ENCODE data around the gene SERGEF. TPM values are rescaled to one million over a fixed set of nuclear protein-coding genes. Genes with fewer than 3 reads are reported as not detected.

The SERGEF gene
- total RNA-seq, 4 donors from 2014 or later: 18.9 to 23.9 (median 20.6) TPM

DNA sequence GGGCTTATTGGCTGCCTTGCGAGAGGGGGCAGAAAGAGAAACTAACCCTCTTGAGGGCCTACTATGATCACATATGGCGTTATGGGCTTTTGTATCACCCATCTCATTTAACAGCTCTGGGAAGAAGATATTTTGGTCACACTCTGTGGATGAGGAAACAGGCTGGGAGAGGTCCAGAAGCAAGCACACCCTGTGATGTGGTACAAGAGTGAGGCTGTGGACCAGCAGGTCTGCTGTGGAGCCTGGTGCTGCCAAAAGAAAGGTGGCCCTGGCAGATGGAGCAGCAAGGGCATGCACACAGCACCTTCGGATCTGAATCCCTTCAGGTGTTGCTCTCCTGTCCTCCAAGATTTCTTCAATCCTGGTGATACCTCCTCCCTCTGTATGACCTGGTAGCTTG, 214.1 kb downstream of the SERGEF start:
- no peak for DNase-seq (ENCODE audit: low spot score)
- ATAC-seq (ENCODE audit: low FRiP score): no peak
- TF ChIP-seq, protein P1, sequence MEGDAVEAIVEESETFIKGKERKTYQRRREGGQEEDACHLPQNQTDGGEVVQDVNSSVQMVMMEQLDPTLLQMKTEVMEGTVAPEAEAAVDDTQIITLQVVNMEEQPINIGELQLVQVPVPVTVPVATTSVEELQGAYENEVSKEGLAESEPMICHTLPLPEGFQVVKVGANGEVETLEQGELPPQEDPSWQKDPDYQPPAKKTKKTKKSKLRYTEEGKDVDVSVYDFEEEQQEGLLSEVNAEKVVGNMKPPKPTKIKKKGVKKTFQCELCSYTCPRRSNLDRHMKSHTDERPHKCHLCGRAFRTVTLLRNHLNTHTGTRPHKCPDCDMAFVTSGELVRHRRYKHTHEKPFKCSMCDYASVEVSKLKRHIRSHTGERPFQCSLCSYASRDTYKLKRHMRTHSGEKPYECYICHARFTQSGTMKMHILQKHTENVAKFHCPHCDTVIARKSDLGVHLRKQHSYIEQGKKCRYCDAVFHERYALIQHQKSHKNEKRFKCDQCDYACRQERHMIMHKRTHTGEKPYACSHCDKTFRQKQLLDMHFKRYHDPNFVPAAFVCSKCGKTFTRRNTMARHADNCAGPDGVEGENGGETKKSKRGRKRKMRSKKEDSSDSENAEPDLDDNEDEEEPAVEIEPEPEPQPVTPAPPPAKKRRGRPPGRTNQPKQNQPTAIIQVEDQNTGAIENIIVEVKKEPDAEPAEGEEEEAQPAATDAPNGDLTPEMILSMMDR (IDR thresholded peaks at IDR 0.05): no peak

DNA sequence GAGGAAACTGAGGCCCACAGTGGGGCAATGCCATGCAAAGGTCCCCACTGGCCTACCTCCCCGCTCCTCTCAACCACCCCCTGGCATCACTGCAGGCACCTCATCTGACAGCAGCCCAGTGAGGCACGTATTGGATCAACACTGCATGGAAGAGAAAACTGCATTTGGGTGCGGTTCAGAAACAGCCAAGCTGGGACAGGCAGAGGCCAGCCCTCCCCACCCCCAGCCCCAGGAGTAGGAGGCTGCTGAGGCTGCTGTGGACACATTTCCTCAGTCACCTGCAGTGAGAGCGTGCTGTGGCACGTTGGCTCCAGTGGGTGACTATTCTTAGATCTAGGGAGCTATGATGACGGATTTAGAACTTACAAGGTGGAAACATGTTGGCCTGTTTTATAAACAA, 214.6 kb downstream of the SERGEF start:
- no peak for DNase-seq (ENCODE audit: low spot score)
- TF ChIP-seq, protein P1 (IDR thresholded peaks at IDR 0.05): no peak
- no peak for ATAC-seq (ENCODE audit: low FRiP score)

- TF ChIP-seq, protein P1 (IDR thresholded peaks at IDR 0.05): no peak
- ATAC-seq (ENCODE audit: low FRiP score) (no peak), DNase-seq (ENCODE audit: low spot score) (no peak)
Measured at GRCh38 chr11:17796154-17796553, 216.7 kb downstream of the SERGEF start.

GRCh38 chr11:17794981-17795380, 217.9 kb downstream of the SERGEF start:
- no peak for ATAC-seq (ENCODE audit: low FRiP score)
- no peak for DNase-seq (ENCODE audit: low spot score)
- TF ChIP-seq, protein P1 (IDR thresholded peaks at IDR 0.05): no peak

DNA sequence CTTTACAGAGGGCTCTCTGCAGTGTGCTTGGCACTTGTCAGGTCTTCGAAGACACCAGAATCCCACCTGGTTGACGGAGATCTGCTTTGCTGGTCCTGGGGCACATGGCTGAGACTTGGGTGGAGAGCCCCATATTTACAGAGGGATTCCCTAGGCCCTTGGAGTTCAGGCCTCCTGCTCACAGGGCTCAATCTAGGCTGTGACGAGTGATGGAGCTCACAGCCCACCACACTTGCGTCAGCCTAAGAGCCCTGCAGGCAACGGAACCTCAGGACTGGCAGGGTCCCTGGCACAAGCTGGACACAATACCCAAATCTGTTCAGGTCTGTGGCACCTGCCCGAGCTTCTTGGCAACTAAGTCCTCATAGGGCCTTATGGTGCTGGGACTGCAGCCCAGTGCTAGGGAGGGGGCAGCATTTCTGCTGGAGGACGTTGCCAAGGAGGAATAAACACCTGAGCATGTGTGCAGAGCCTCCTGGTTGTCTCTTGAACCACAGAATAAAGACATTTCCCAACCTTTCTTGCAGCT, 219.1 kb downstream of the SERGEF start:
- DNase-seq (ENCODE audit: low spot score) (no peak), ATAC-seq (ENCODE audit: low FRiP score) (no peak)
- TF ChIP-seq, protein P1 (IDR thresholded peaks at IDR 0.05): no peak

GRCh38 chr11:17792161-17792560, 220.7 kb downstream of the SERGEF start:
- TF ChIP-seq, protein P1 (IDR thresholded peaks at IDR 0.05): no peak
- no peak for ATAC-seq (ENCODE audit: low FRiP score)
- no peak for DNase-seq (ENCODE audit: low spot score)

DNA sequence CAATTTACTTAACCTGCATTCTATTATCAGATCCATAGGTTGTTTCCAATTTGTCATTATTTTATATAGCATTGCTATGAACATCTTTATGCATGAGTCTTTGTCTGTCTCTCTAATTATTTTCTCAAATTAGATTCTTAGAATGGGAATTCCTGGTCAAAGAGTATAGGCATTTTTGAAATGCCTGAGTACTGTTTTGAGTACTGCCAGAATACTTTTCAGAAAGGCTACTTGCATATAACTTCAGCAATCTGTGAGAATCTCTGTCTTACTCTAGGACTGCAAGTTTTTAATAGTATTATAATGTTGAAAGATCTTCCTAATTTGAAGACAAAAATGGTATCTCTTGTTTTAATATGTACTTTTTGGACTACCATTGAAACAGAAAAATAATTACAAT, 221.7 kb downstream of the SERGEF start:
- ATAC-seq (ENCODE audit: low FRiP score): no peak
- TF ChIP-seq, protein P1 (IDR thresholded peaks at IDR 0.05): no peak
- DNase-seq (ENCODE audit: low spot score): no peak

All from omental fat pad (tissue), 4 donors.